HEK293 (cell line): ENCODE data around the gene LHFPL5.

Experiments
- CTCF ChIA-PET: fragments of 350-600 bp; formaldehyde crosslinking; extraction: SDS; loops from one replicate; lab custom pipeline; 2021; ENCODE audit warnings: antibody characterized with exemption; lab: Yijun Ruan, JAX
- POLR2A ChIA-PET: fragments of 300-600 bp; formaldehyde crosslinking; extraction: SDS; loops from one replicate; lab custom pipeline; 2020; ENCODE audit warnings: antibody characterized with exemption, inconsistent platforms; lab: Yijun Ruan, JAX
- H3K27ac ChIP-seq: fragments of 200-500 bp; sonication (Bioruptor generic); 2 replicates; pipeline ENCODE4 v1.5.1; 2014; ENCODE audit warnings: low read depth, low read length, control low read depth, inconsistent platforms; ENCODE audit errors: extremely low read depth
- H3K36me3 ChIP-seq, 2 experiments: fragments of 200-500 bp in 1 of 2; sonication (Bioruptor generic) in 1 of 2; 1 replicate in 1 of 2; 2 replicates in 1 of 2; pipeline ENCODE4 v1.5.1; 2014 to 2017; ENCODE audit warnings: inconsistent platforms in 2 of 2, low read length in 2 of 2; ENCODE audit not compliant: control insufficient read depth in 2 of 2, insufficient read depth in 1 of 2
- H3K4me1 ChIP-seq: fragments of 200-500 bp; sonication (Bioruptor generic); 2 replicates; pipeline ENCODE4 v1.5.1; 2014; ENCODE audit warnings: mild to moderate bottlenecking, low read length, inconsistent platforms; ENCODE audit not compliant: control insufficient read depth, insufficient read depth
- H3K4me3 ChIP-seq: 2 replicates; pipeline ENCODE4 v1.5.1; 2011; ENCODE audit warnings: low read depth, mild to moderate bottlenecking, control low read depth, low read length, moderate library complexity
- H3K9me3 ChIP-seq: fragments of 200-500 bp; sonication (Bioruptor generic); 2 replicates; pipeline ENCODE4 v1.5.1; 2014; ENCODE audit warnings: low read depth, low read length, inconsistent platforms; ENCODE audit not compliant: control insufficient read depth, insufficient read depth
- GFI1B ChIP-seq: fragments of 450-650 bp; formaldehyde crosslinking; IDR thresholded peaks from 2 replicates; pipeline ENCODE4 v1.5.1; 2016; ENCODE audit warnings: missing biosample characterization, missing genetic modification characterization
- GLI2 ChIP-seq: fragments of 450-650 bp; formaldehyde crosslinking; IDR thresholded peaks from 2 replicates; pipeline ENCODE4; 2017; ENCODE audit warnings: missing biosample characterization, missing genetic modification characterization, low read depth, borderline replicate concordance
- KLF7 ChIP-seq: fragments of 450-650 bp; formaldehyde crosslinking; IDR thresholded peaks from 2 replicates; pipeline ENCODE4 v1.5.1; 2016; ENCODE audit warnings: missing biosample characterization, missing genetic modification characterization, borderline replicate concordance
- PRDM2 ChIP-seq: fragments of 450-650 bp; formaldehyde crosslinking; IDR thresholded peaks from 2 replicates; pipeline ENCODE4 v1.5.1; 2016; ENCODE audit warnings: missing biosample characterization, missing genetic modification characterization, borderline replicate concordance
- PRDM6 ChIP-seq: fragments of 450-650 bp; formaldehyde crosslinking; IDR thresholded peaks from 2 replicates; pipeline ENCODE4 v1.5.1; 2017; ENCODE audit warnings: missing biosample characterization, missing genetic modification characterization
- SETDB1 ChIP-seq: IDR thresholded peaks from one replicate; pipeline ENCODE4 v1.6.1; 2017; ENCODE audit warnings: mild to moderate bottlenecking, low read length, moderate library complexity, mixed read lengths; ENCODE audit not compliant: insufficient read length
- ZBTB48 ChIP-seq: fragments of 450-650 bp; formaldehyde crosslinking; IDR thresholded peaks from 2 replicates; pipeline ENCODE4 v1.5.1; 2016; ENCODE audit warnings: missing biosample characterization, missing genetic modification characterization
- ZFHX2 ChIP-seq: fragments of 450-650 bp; formaldehyde crosslinking; conservative IDR thresholded peaks from 2 replicates; pipeline ENCODE4 v1.5.1; 2016; ENCODE audit warnings: missing biosample characterization, missing genetic modification characterization
- ZFP37 ChIP-seq: fragments of 450-650 bp; formaldehyde crosslinking; IDR thresholded peaks from 2 replicates; pipeline ENCODE4 v1.5.1; 2016; ENCODE audit warnings: missing biosample characterization, missing genetic modification characterization
- ZNF133 ChIP-seq: fragments of 450-650 bp; formaldehyde crosslinking; IDR thresholded peaks from 2 replicates; pipeline ENCODE4 v1.5.1; 2016; ENCODE audit warnings: missing biosample characterization, missing genetic modification characterization
- ZNF140 ChIP-seq: fragments of 450-650 bp; formaldehyde crosslinking; IDR thresholded peaks from 2 replicates; pipeline ENCODE4 v1.5.1; 2016; ENCODE audit warnings: missing biosample characterization, missing genetic modification characterization
- ZNF146 ChIP-seq: fragments of 450-650 bp; formaldehyde crosslinking; IDR thresholded peaks from 2 replicates; pipeline ENCODE4 v1.5.1; 2016; ENCODE audit warnings: missing biosample characterization, missing genetic modification characterization
- ZNF174 ChIP-seq: fragments of 450-650 bp; formaldehyde crosslinking; IDR thresholded peaks from 2 replicates; pipeline ENCODE4 v1.5.0; 2017; ENCODE audit warnings: missing biosample characterization, mild to moderate bottlenecking, missing genetic modification characterization
- ZNF26 ChIP-seq: fragments of 450-650 bp; formaldehyde crosslinking; IDR thresholded peaks from 2 replicates; pipeline ENCODE4 v1.5.1; 2016; ENCODE audit warnings: missing biosample characterization, missing genetic modification characterization
- ZNF354C ChIP-seq: fragments of 450-650 bp; formaldehyde crosslinking; IDR thresholded peaks from 2 replicates; pipeline ENCODE4 v1.5.1; 2016; ENCODE audit warnings: missing biosample characterization, missing genetic modification characterization, low read depth, borderline replicate concordance
- ZNF366 ChIP-seq: fragments of 450-650 bp; formaldehyde crosslinking; conservative IDR thresholded peaks from 2 replicates; pipeline ENCODE4 v1.5.1; 2016; ENCODE audit warnings: missing biosample characterization, missing genetic modification characterization
- ZNF658 ChIP-seq: fragments of 450-650 bp; formaldehyde crosslinking; IDR thresholded peaks from 2 replicates; pipeline ENCODE4; 2016; ENCODE audit warnings: missing biosample characterization, missing genetic modification characterization
- ZNF776 ChIP-seq: fragments of 450-650 bp; formaldehyde crosslinking; IDR thresholded peaks from 2 replicates; pipeline ENCODE4 v1.5.0; 2017; ENCODE audit warnings: missing biosample characterization, missing genetic modification characterization, borderline replicate concordance
- TF ChIP-seq, protein P1 (sequence below): fragments of 450-650 bp; formaldehyde crosslinking; IDR thresholded peaks from 2 replicates; pipeline ENCODE4 v1.5.1; 2016; ENCODE audit warnings: missing biosample characterization, missing genetic modification characterization
- TF ChIP-seq, protein P2 (sequence below): fragments of 450-650 bp; formaldehyde crosslinking; IDR thresholded peaks from 2 replicates; pipeline ENCODE4 v1.5.1; 2016; ENCODE audit warnings: missing biosample characterization, missing genetic modification characterization
- TF ChIP-seq, protein P3 (sequence below): fragments of 450-650 bp; formaldehyde crosslinking; IDR thresholded peaks from 2 replicates; pipeline ENCODE4 v1.5.1; 2016; ENCODE audit warnings: missing biosample characterization, missing genetic modification characterization, borderline replicate concordance

The LHFPL5 gene

GRCh38 chr6:35844290-35844689 is 39.1 kb downstream of the LHFPL5 start (continued):
- TF ChIP-seq PRDM2 (tag by site-specific recombination) (no peak), ZNF366 (no peak), KLF7 (tag by site-specific recombination) (no peak), ZNF658 (no peak), ZNF776 (tag by site-specific recombination) (no peak), ZNF146 (tag by site-specific recombination) (no peak), ZNF140 (tag by site-specific recombination) (no peak), ZBTB48 (tag by site-specific recombination) (no peak), ZNF133 (tag by site-specific recombination) (no peak), PRDM6 (tag by site-specific recombination) (no peak), SETDB1 (no peak)
- TF ChIP-seq, protein P1, sequence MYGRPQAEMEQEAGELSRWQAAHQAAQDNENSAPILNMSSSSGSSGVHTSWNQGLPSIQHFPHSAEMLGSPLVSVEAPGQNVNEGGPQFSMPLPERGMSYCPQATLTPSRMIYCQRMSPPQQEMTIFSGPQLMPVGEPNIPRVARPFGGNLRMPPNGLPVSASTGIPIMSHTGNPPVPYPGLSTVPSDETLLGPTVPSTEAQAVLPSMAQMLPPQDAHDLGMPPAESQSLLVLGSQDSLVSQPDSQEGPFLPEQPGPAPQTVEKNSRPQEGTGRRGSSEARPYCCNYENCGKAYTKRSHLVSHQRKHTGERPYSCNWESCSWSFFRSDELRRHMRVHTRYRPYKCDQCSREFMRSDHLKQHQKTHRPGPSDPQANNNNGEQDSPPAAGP (tag by site-specific recombination) = no peak

- peaks cover 73 to 94% of the 10 kb centered on the region in 2 experiments for H3K36me3 ChIP-seq
- ChIA-PET POLR2A (no interaction called here), CTCF (interaction anchor here (0.6 kb wide), 1 partner anchor 123 kb away, joined by 5 read pairs; no protein-coding TSS in a partner anchor)
- no peak overlapping the region for H3K4me3 ChIP-seq
- no peak overlapping the region for H3K27ac ChIP-seq
- H3K4me1 ChIP-seq = no peaks in the 10 kb centered on the region
- no peaks in the 10 kb centered on the region for H3K9me3 ChIP-seq
- TF ChIP-seq ZNF354C (tag by site-specific recombination) (no peak), GLI2 (no peak), GFI1B (tag by site-specific recombination) (no peak), ZNF26 (tag by site-specific recombination) (no peak), ZFP37 (tag by site-specific recombination) (no peak), ZNF174 (no peak), ZFHX2 (tag by site-specific recombination) (no peak), ZNF658 (no peak), ZNF146 (tag by site-specific recombination) (no peak)
- TF ChIP-seq, protein P2, sequence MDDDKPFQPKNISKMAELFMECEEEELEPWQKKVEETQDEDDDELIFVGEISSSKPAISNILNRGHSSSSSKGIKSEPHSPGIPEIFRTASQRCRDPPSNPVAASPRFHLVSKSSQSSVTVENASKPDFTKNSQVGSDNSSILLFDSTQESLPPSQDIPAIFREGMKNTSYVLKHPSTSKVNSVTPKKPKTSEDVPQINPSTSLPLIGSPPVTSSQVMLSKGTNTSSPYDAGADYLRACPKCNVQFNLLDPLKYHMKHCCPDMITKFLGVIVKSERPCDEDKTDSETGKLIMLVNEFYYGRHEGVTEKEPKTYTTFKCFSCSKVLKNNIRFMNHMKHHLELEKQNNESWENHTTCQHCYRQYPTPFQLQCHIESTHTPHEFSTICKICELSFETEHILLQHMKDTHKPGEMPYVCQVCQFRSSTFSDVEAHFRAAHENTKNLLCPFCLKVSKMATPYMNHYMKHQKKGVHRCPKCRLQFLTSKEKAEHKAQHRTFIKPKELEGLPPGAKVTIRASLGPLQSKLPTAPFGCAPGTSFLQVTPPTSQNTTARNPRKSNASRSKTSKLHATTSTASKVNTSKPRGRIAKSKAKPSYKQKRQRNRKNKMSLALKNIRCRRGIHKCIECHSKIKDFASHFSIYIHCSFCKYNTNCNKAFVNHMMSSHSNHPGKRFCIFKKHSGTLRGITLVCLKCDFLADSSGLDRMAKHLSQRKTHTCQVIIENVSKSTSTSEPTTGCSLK (tag by site-specific recombination) = no peak
- TF ChIP-seq, protein P3, sequence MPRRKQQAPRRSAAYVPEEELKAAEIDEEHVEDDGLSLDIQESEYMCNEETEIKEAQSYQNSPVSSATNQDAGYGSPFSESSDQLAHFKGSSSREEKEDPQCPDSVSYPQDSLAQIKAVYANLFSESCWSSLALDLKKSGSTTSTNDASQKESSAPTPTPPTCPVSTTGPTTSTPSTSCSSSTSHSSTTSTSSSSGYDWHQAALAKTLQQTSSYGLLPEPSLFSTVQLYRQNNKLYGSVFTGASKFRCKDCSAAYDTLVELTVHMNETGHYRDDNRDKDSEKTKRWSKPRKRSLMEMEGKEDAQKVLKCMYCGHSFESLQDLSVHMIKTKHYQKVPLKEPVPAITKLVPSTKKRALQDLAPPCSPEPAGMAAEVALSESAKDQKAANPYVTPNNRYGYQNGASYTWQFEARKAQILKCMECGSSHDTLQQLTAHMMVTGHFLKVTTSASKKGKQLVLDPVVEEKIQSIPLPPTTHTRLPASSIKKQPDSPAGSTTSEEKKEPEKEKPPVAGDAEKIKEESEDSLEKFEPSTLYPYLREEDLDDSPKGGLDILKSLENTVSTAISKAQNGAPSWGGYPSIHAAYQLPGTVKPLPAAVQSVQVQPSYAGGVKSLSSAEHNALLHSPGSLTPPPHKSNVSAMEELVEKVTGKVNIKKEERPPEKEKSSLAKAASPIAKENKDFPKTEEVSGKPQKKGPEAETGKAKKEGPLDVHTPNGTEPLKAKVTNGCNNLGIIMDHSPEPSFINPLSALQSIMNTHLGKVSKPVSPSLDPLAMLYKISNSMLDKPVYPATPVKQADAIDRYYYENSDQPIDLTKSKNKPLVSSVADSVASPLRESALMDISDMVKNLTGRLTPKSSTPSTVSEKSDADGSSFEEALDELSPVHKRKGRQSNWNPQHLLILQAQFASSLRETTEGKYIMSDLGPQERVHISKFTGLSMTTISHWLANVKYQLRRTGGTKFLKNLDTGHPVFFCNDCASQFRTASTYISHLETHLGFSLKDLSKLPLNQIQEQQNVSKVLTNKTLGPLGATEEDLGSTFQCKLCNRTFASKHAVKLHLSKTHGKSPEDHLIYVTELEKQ (tag by site-specific recombination) = no peak
These were observed 45.1 kb downstream of the LHFPL5 start for GRCh38 chr6:35850208-35850607.
